Islet of Langerhans (tissue), 1 donor: Measurements from ENCODE around the gene CST3.
"Not testable (repeated sequence)": the region's sequence is repeated elsewhere in the genome, so short reads cannot be mapped to it uniquely, and the experiment has no call there.

Experiments
- FAIRE-seq: peaks from one replicate; lab custom pipeline; 2011; peaks lifted over from hg19 to GRCh38; lab: Jason Lieb, UNC

Gene CST3

GRCh38 chr20:23637282-23638221, at the start of gene CST3:
CST3 (minus strand) TSS chr20:23637955; CDS start chr20:23637862, 93 bp downstream.
- no peak for FAIRE-seq

GRCh38 chr20:23686046-23686750, 48.4 kb upstream of the CST3 start:
- no peak for FAIRE-seq

GRCh38 chr20:23685529-23685896, 47.8 kb upstream of the CST3 start:
- not testable (repeated sequence) for FAIRE-seq

- FAIRE-seq = no peak
These were observed 46.5 kb upstream of the CST3 start for GRCh38 chr20:23684261-23684660.

GRCh38 chr20:23683807-23684206, 46.1 kb upstream of the CST3 start:
- FAIRE-seq = no peak

GRCh38 chr20:23683281-23683680, 45.5 kb upstream of the CST3 start:
- no peak for FAIRE-seq

GRCh38 chr20:23680146-23680545, 42.4 kb upstream of the CST3 start:
- FAIRE-seq = no peak

GRCh38 chr20:23679133-23680092, 41.7 kb upstream of the CST3 start:
- no peak for FAIRE-seq

- FAIRE-seq = no peak
These were observed 35.5 kb upstream of the CST3 start for GRCh38 chr20:23673209-23673608.

- no peak for FAIRE-seq
These were observed 34.4 kb upstream of the CST3 start for GRCh38 chr20:23672158-23672557.

GRCh38 chr20:23671479-23671878, 33.7 kb upstream of the CST3 start:
- FAIRE-seq = no peak

- no peak for FAIRE-seq
These were observed 32.6 kb upstream of the CST3 start for GRCh38 chr20:23670361-23670760.

- FAIRE-seq = no peak
These were observed 32.1 kb upstream of the CST3 start for GRCh38 chr20:23669866-23670265.

GRCh38 chr20:23669327-23669726, 31.6 kb upstream of the CST3 start:
- no peak for FAIRE-seq

GRCh38 chr20:23668477-23668951, 30.8 kb upstream of the CST3 start:
- FAIRE-seq = no peak

- no peak for FAIRE-seq
These were observed 29.9 kb upstream of the CST3 start for GRCh38 chr20:23667666-23668065.

GRCh38 chr20:23666698-23667097, 28.9 kb upstream of the CST3 start:
- FAIRE-seq = no peak

- FAIRE-seq = no peak
These were observed 28.4 kb upstream of the CST3 start for GRCh38 chr20:23666189-23666588.

- no peak for FAIRE-seq
These were observed 27.2 kb upstream of the CST3 start for GRCh38 chr20:23664954-23665353.

GRCh38 chr20:23664046-23664445, 26.3 kb upstream of the CST3 start:
- not testable (repeated sequence) for FAIRE-seq

GRCh38 chr20:23663180-23663579, 25.4 kb upstream of the CST3 start:
- FAIRE-seq = no peak

- no peak for FAIRE-seq
These were observed 24.6 kb upstream of the CST3 start for GRCh38 chr20:23662276-23662870.
